Hepatocyte (in vitro differentiated cells): ENCODE results near the gene SUPT4H1. TPM values are rescaled to one million over a fixed set of nuclear protein-coding genes. Genes with fewer than 3 reads are reported as not detected.

Source experiments
- DNase-seq: peaks from one replicate; pipeline ENCODE4 v3.0.0-alpha.2; 2016; ENCODE audit warnings: low spot score
- H2AFZ ChIP-seq: fragments of 200-600 bp; sonication (generic); 2 replicates; pipeline ENCODE4 v1.6.0; 2016; ENCODE audit warnings: antibody characterized with exemption, mild to moderate bottlenecking
- H3K27ac ChIP-seq: fragments of 200-600 bp; sonication (generic); 2 replicates; pipeline ENCODE4 v1.5.1; 2016; ENCODE audit warnings: mild to moderate bottlenecking
- H3K27me3 ChIP-seq: fragments of 200-600 bp; sonication (generic); 2 replicates; pipeline ENCODE4 v1.6.1; 2016
- H3K36me3 ChIP-seq: fragments of 200-600 bp; sonication (generic); replicated peaks from 2 replicates; pipeline ENCODE4 v1.5.1; 2016; ENCODE audit warnings: low read depth; ENCODE audit not compliant: insufficient read depth
- H3K4me1 ChIP-seq: fragments of 200-600 bp; sonication (generic); 2 replicates; pipeline ENCODE4 v1.5.1; 2016; ENCODE audit warnings: mild to moderate bottlenecking, moderate library complexity; ENCODE audit not compliant: insufficient read depth
- H3K4me2 ChIP-seq: fragments of 200-600 bp; sonication (generic); 2 replicates; pipeline ENCODE4 v1.6.0; 2016
- H3K4me3 ChIP-seq: fragments of 200-600 bp; sonication (generic); 2 replicates; pipeline ENCODE4 v1.5.1; 2016; ENCODE audit warnings: mild to moderate bottlenecking
- H3K79me2 ChIP-seq: fragments of 200-600 bp; sonication (generic); 2 replicates; pipeline ENCODE4 v1.6.0; 2017; ENCODE audit warnings: mild to moderate bottlenecking
- H3K9me2 ChIP-seq: fragments of 200-600 bp; sonication (generic); replicated peaks from 2 replicates; pipeline ENCODE4 v1.6.0; 2017; ENCODE audit warnings: mild to moderate bottlenecking; ENCODE audit not compliant: insufficient read depth
- H3K9me3 ChIP-seq: fragments of 200-600 bp; sonication (generic); 2 replicates; pipeline ENCODE4 v1.5.1; 2016; ENCODE audit warnings: low read depth, mild to moderate bottlenecking
- H4K20me1 ChIP-seq: fragments of 200-600 bp; sonication (generic); 2 replicates; pipeline ENCODE4 v1.6.0; 2016; ENCODE audit warnings: mild to moderate bottlenecking; ENCODE audit not compliant: insufficient read depth, poor library complexity, severe bottlenecking
- EZH2 ChIP-seq: fragments of 200-600 bp; sonication (generic); IDR thresholded peaks from 2 replicates; pipeline ENCODE4 v1.6.1; 2016; ENCODE audit warnings: antibody characterized with exemption, mild to moderate bottlenecking, borderline replicate concordance
- EZH2phosphoT487 ChIP-seq: fragments of 200-600 bp; sonication (generic); IDR thresholded peaks from one replicate; pipeline ENCODE4 v1.6.1; 2018; ENCODE audit warnings: antibody characterized with exemption, mild to moderate bottlenecking, low read depth, moderate library complexity; ENCODE audit not compliant: unreplicated experiment, severe bottlenecking
- WGBS: methylation state at CpG from one replicate; pipeline ENCODE4 v1.1.6; 2016; ENCODE audit warnings: low lambda C conversion rate; ENCODE audit errors: missing lambda C conversion rate; 5-methylcytosine and 5-hydroxymethylcytosine counted together
- polyA plus RNA-seq: library from polyadenylated mRNA; unstranded; fragments of >200 nt; fragmentation: Nextera tagmentation; extraction: Ambion mirVana; gene quantifications from 2 replicates; pipeline ENCODE4 v1.2.1, GENCODE V29; 2016
- total RNA-seq: library from RNA; depleted of rRNA; stranded (reverse); fragments of >200 nt; gene quantifications from 2 replicates; pipeline ENCODE4 v1.2.3, GENCODE V29; 2014
- TF ChIP-seq, protein P1 (sequence below): fragments of 200-600 bp; sonication (generic); IDR thresholded peaks from 2 replicates; pipeline ENCODE4 v1.5.1; 2016; ENCODE audit warnings: antibody characterized with exemption, mild to moderate bottlenecking; ENCODE audit not compliant: poor library complexity

Gene SUPT4H1
- total and polyA plus RNA-seq, 2 experiments from 2014 or later, result 54.5 to 108 TPM

DNA sequence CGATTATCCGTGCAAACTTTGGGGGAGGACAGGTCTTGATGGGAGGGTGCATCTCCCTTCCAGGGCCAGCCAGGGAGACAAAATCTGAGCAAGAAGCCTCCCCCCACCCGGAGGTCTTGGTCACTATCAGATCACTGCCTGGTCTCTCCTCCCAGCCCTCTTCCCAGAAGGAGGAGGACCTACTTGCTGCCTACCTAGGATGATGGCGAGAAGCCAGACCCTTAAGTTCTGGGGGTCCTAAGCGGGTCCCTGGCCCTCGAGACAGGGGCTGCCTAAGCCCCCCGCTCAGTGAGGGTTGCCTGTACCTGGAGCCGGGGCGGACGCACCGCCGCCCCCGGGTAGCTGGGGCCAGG, 28.0 kb downstream of the SUPT4H1 start:
- Histone ChIP-seq H4K20me1 (no peaks in the 10 kb centered on the region), H3K36me3 (no peaks in the 10 kb centered on the region), H3K9me2 (no peaks in the 10 kb centered on the region), H3K79me2 (no peaks in the 10 kb centered on the region), H3K4me1 (peaks cover 10% of the 10 kb centered on the region), H3K4me3 (peak overlapping the region; percentile 62), H3K27me3 (no peaks in the 10 kb centered on the region), H3K27ac (peak overlapping the region; percentile 55), H2AFZ (peak overlapping the region; percentile 92), H3K9me3 (no peaks in the 10 kb centered on the region), H3K4me2 (peak overlapping the region; percentile 98)
- no peak for DNase-seq
- TF ChIP-seq EZH2phosphoT487 (no peak), EZH2 (no peak)
- TF ChIP-seq, protein P1, sequence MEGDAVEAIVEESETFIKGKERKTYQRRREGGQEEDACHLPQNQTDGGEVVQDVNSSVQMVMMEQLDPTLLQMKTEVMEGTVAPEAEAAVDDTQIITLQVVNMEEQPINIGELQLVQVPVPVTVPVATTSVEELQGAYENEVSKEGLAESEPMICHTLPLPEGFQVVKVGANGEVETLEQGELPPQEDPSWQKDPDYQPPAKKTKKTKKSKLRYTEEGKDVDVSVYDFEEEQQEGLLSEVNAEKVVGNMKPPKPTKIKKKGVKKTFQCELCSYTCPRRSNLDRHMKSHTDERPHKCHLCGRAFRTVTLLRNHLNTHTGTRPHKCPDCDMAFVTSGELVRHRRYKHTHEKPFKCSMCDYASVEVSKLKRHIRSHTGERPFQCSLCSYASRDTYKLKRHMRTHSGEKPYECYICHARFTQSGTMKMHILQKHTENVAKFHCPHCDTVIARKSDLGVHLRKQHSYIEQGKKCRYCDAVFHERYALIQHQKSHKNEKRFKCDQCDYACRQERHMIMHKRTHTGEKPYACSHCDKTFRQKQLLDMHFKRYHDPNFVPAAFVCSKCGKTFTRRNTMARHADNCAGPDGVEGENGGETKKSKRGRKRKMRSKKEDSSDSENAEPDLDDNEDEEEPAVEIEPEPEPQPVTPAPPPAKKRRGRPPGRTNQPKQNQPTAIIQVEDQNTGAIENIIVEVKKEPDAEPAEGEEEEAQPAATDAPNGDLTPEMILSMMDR, result no peak
- WGBS, result 19% methylated on average over 11 of the region's 13 CpGs

DNA sequence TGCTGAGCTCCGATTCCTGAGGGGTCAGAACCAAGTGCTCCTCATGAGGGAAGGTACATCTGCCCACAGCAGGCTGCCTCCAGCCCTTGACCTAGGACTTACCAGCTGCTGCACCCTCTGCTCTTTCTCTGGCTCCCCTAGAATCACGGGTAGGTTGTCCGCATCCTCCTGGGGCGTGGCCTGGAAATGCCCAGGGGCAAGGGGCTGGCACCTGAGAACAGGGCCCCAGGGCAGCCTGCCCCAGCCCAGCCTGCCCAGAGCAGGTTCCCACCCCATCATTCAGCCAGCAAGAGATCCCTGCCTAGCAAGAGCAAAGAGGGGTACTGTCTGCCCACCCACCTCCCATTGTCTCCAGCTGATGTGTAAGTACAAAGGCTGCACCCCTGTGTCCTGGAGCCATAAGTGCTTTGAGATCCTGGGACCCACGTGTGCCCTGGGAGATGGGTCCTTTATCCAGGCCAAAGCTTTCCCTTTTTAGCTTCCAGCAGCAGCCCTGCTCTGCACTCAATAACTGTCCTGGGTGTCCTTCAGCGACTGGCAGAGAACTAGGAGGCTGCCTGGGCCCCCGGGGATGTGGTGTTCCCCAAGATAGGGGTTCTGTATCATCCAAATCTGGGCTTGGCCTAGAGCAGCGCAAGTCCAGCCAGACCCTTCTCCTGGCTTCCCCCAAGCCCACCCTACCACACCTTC, 28.5 kb downstream of the SUPT4H1 start:
- Histone ChIP-seq H3K4me2 (peak overlapping the region; percentile 98), H3K9me3 (no peaks in the 10 kb centered on the region), H3K4me1 (peaks cover 10% of the 10 kb centered on the region), H3K27ac (peak overlapping the region; percentile 55), H3K9me2 (no peaks in the 10 kb centered on the region), H3K79me2 (no peaks in the 10 kb centered on the region), H3K4me3 (peak overlapping the region; percentile 62), H3K27me3 (no peaks in the 10 kb centered on the region), H4K20me1 (no peaks in the 10 kb centered on the region), H3K36me3 (no peaks in the 10 kb centered on the region), H2AFZ (peak overlapping the region; percentile 92)
- no peak for TF ChIP-seq EZH2
- TF ChIP-seq, protein P1, result no peak
- TF ChIP-seq EZH2phosphoT487, result no peak
- 86% methylated on average over 8 of the region's 8 CpGs for WGBS
- no peak for DNase-seq

DNA sequence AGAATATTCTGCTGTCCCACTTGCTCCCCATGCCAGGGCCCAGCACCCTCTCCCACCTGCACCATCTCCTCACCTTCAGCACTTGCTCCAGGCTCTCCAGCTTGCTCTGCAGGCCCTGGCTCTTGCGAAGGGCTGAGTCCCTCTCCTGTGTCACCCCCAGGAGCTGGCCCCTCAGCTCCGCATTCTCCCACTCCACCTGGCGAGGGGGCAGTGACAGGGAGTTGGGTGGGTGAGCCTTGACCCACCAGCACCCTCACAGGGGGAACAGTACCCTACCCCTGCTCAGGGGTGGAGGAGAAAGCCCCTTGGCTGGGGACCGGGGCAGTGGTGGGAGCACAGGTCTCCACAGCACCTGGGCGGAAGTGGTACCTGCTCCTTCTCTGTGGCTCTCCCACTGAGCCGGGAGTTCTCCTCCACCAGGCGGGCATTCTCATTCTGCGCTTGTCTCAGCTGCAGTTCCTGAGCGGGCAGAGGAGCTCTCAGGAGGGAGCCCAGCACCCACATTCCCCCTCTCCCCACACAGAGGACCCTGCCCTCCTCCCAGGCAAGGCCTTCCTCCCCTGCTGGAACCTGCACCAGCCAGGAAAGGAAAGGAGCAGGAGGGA, 29.3 kb downstream of the SUPT4H1 start:
- TF ChIP-seq, protein P1, result no peak
- TF ChIP-seq EZH2 (no peak), EZH2phosphoT487 (no peak)
- no peaks in the 10 kb centered on the region for H3K36me3 ChIP-seq
- no peak overlapping the region for H3K4me2 ChIP-seq
- H3K4me3 ChIP-seq, result no peak overlapping the region
- H3K27me3 ChIP-seq, result no peaks in the 10 kb centered on the region
- H4K20me1 ChIP-seq, result no peaks in the 10 kb centered on the region
- no peak for DNase-seq
- H3K79me2 ChIP-seq, result no peaks in the 10 kb centered on the region
- H3K4me1 ChIP-seq, result peaks cover 10% of the 10 kb centered on the region
- H3K9me3 ChIP-seq, result no peaks in the 10 kb centered on the region
- no peak overlapping the region for H3K27ac ChIP-seq
- H2AFZ ChIP-seq, result no peak overlapping the region
- H3K9me2 ChIP-seq, result no peaks in the 10 kb centered on the region
- WGBS, result 99% methylated on average over 6 of the region's 9 CpGs
